ENCODE results near the gene RIPPLY3. TPM values are rescaled to one million over a fixed set of nuclear protein-coding genes. Genes with fewer than 3 reads are reported as not detected.
"Not testable (repeated sequence)": the region's sequence is repeated elsewhere in the genome, so short reads cannot be mapped to it uniquely, and the experiment has no call there.

RIPPLY3 gene
- total RNA-seq, 1 donor from 2014 or later = not detected

- Mint-ChIP-seq H3K36me3 (ENCODE audit: low read depth) (no peaks in the 10 kb centered on the region), H3K4me1 (ENCODE audit: low read depth) (peaks cover 5% of the 10 kb centered on the region), H3K9me3 (no peaks in the 10 kb centered on the region), H3K27me3 (ENCODE audit: low read depth) (peaks cover 2% of the 10 kb centered on the region), H3K27ac (no peak overlapping the region), H3K4me3 (ENCODE audit: low read depth) (no peak overlapping the region)
- intact Hi-C loops (cut with micrococcal nuclease) = no loop called here
- no peak for DNase-seq (ENCODE audit: low spot score)
Observed at GRCh38 chr21:37040212-37040611, 33.7 kb downstream of the RIPPLY3 start.

GRCh38 chr21:37041706-37042271, 35.3 kb downstream of the RIPPLY3 start:
- Mint-ChIP-seq H3K9me3 (no peaks in the 10 kb centered on the region), H3K27me3 (ENCODE audit: low read depth) (peaks cover 2% of the 10 kb centered on the region), H3K4me1 (ENCODE audit: low read depth) (peaks cover 9% of the 10 kb centered on the region), H3K4me3 (ENCODE audit: low read depth) (no peak overlapping the region), H3K27ac (no peak overlapping the region), H3K36me3 (ENCODE audit: low read depth) (no peaks in the 10 kb centered on the region)
- intact Hi-C loops (cut with micrococcal nuclease) = no loop called here
- no peak for DNase-seq (ENCODE audit: low spot score)

DNA sequence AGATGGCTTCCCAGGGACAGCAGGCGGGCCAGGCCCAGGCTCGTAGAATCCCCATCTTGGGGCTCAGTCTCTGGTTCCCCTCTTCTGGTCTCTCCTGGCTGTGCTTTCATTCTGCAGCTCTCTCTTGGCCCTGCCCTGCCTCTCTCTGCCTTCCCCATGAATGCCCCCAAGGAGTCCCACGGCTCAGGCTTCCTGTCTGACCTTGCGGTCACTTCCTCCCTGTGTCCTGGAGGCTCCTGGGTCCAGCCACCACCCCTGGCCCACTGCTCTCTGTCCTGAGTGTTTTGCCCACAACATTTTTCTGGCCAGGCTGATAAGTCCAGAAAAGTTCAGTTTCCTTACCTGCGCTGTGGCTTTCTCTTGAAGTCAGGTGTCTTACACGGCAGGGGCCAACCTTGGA, 37.3 kb downstream of the RIPPLY3 start:
- no peak for DNase-seq (ENCODE audit: low spot score)
- Mint-ChIP-seq H3K4me1 (ENCODE audit: low read depth) (peaks cover 9% of the 10 kb centered on the region), H3K4me3 (ENCODE audit: low read depth) (no peak overlapping the region), H3K9me3 (no peaks in the 10 kb centered on the region), H3K36me3 (ENCODE audit: low read depth) (no peaks in the 10 kb centered on the region), H3K27me3 (ENCODE audit: low read depth) (peaks cover 14% of the 10 kb centered on the region), H3K27ac (no peak overlapping the region)
- intact Hi-C loops (cut with micrococcal nuclease) = no loop called here

DNA sequence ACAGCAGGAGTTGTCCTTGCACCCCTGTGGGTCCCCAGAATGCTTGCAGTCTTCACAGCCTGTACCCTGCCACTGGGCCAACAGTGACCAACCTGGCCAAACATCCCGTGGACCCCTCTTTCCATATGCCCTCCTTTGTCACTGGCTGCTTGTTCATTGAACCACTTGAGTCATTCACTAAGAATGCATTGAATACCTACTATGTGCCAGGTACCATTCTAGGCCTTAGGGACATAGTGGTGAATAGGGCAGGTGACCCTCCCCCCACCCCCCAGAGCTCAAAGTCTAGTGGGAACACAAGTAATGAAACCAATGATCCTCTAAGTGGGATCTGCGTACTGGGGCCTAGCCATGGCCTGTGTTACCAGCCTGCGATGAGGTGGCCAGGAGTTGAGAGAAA, 38.1 kb downstream of the RIPPLY3 start:
- intact Hi-C loops (cut with micrococcal nuclease) = no loop called here
- no peak for DNase-seq (ENCODE audit: low spot score)
- no peak overlapping the region for H3K27ac Mint-ChIP-seq
- H3K36me3 Mint-ChIP-seq (ENCODE audit: low read depth) = no peaks in the 10 kb centered on the region
- no peaks in the 10 kb centered on the region for H3K9me3 Mint-ChIP-seq
- H3K4me3 Mint-ChIP-seq (ENCODE audit: low read depth) = no peak overlapping the region
- H3K27me3 Mint-ChIP-seq (ENCODE audit: low read depth) = peaks cover 20% of the 10 kb centered on the region
- H3K4me1 Mint-ChIP-seq (ENCODE audit: low read depth) = peaks cover 9% of the 10 kb centered on the region

- peaks cover 9% of the 10 kb centered on the region for H3K4me1 Mint-ChIP-seq (ENCODE audit: low read depth)
- H3K4me3 Mint-ChIP-seq (ENCODE audit: low read depth) = no peak overlapping the region
- no peaks in the 10 kb centered on the region for H3K36me3 Mint-ChIP-seq (ENCODE audit: low read depth)
- intact Hi-C loops (cut with micrococcal nuclease) = no loop called here
- no peaks in the 10 kb centered on the region for H3K9me3 Mint-ChIP-seq
- peaks cover 23% of the 10 kb centered on the region for H3K27me3 Mint-ChIP-seq (ENCODE audit: low read depth)
- DNase-seq (ENCODE audit: low spot score) = no peak
- no peak overlapping the region for H3K27ac Mint-ChIP-seq
Observed at GRCh38 chr21:37045149-37045548, 38.6 kb downstream of the RIPPLY3 start.

DNA sequence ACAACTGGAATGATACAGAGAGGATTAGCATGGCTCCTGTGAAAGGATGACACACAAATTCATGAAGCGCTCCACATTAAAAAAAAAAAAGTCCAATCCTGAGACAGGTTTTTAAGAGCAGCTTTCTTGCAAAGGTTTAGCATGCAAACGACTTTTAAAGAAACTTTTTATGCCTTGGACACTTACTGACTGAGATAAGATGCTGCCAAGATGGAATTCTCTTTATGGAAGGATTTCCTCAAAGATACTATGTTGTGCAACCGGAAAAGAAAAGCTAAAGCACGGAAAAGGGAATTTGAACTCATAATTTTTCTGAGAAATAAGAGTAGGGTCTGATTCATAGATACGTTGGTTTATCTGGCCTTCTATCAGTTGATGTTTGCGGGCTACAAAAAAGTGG, 39.1 kb downstream of the RIPPLY3 start:
- Mint-ChIP-seq H3K27me3 (ENCODE audit: low read depth) (peaks cover 23% of the 10 kb centered on the region), H3K36me3 (ENCODE audit: low read depth) (no peaks in the 10 kb centered on the region), H3K4me1 (ENCODE audit: low read depth) (peaks cover 9% of the 10 kb centered on the region), H3K4me3 (ENCODE audit: low read depth) (no peak overlapping the region), H3K27ac (no peak overlapping the region), H3K9me3 (no peaks in the 10 kb centered on the region)
- DNase-seq (ENCODE audit: low spot score) = no peak
- intact Hi-C loops (cut with micrococcal nuclease) = no loop called here

DNA sequence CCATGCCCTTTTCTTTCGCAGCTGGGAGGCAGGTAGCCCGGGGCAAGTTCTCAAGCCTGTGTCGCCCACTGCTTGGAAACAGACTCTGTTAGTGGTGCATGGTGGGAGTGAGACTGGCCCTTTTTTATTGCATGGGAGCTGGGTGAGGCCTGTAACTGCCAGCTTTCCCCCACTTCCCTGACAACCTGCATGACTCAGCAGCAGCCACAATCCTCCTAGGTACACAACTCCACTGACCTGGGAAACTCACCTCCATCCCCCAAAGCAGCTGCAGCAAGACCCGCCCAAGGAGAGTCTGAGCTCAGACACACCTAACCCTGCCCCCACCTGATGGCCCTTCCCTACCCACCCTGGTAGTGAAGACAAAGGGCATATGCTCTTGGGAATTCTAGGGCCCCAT, 40.6 kb downstream of the RIPPLY3 start:
- no peak overlapping the region for H3K27ac Mint-ChIP-seq
- H3K4me1 Mint-ChIP-seq (ENCODE audit: low read depth) = peaks cover 9% of the 10 kb centered on the region
- no peaks in the 10 kb centered on the region for H3K9me3 Mint-ChIP-seq
- no peak overlapping the region for H3K4me3 Mint-ChIP-seq (ENCODE audit: low read depth)
- H3K36me3 Mint-ChIP-seq (ENCODE audit: low read depth) = no peaks in the 10 kb centered on the region
- no peak for DNase-seq (ENCODE audit: low spot score)
- intact Hi-C loops (cut with micrococcal nuclease) = no loop called here
- H3K27me3 Mint-ChIP-seq (ENCODE audit: low read depth) = peaks cover 23% of the 10 kb centered on the region

GRCh38 chr21:37049741-37050140, 43.2 kb downstream of the RIPPLY3 start:
- H3K9me3 Mint-ChIP-seq; H3K27ac Mint-ChIP-seq; H3K4me3 Mint-ChIP-seq (ENCODE audit: low read depth); H3K36me3 Mint-ChIP-seq (ENCODE audit: low read depth); DNase-seq (ENCODE audit: low spot score); H3K4me1 Mint-ChIP-seq (ENCODE audit: low read depth); intact Hi-C loops (cut with micrococcal nuclease): not testable (repeated sequence)
- peaks cover 26% of the 10 kb centered on the region for H3K27me3 Mint-ChIP-seq (ENCODE audit: low read depth)

GRCh38 chr21:37055271-37055855, 48.9 kb downstream of the RIPPLY3 start:
- Mint-ChIP-seq H3K4me1 (ENCODE audit: low read depth) (no peaks in the 10 kb centered on the region), H3K9me3 (no peaks in the 10 kb centered on the region), H3K36me3 (ENCODE audit: low read depth) (no peaks in the 10 kb centered on the region), H3K27ac (no peak overlapping the region), H3K4me3 (ENCODE audit: low read depth) (no peak overlapping the region), H3K27me3 (ENCODE audit: low read depth) (peaks cover 10% of the 10 kb centered on the region)
- intact Hi-C loops (cut with micrococcal nuclease) = no loop called here
- DNase-seq (ENCODE audit: low spot score) = no peak

GRCh38 chr21:37057614-37058013, 51.1 kb downstream of the RIPPLY3 start:
- Mint-ChIP-seq H3K9me3 (no peaks in the 10 kb centered on the region), H3K4me1 (ENCODE audit: low read depth) (no peaks in the 10 kb centered on the region), H3K27ac (no peak overlapping the region), H3K27me3 (ENCODE audit: low read depth) (peaks cover 10% of the 10 kb centered on the region), H3K36me3 (ENCODE audit: low read depth) (no peaks in the 10 kb centered on the region), H3K4me3 (ENCODE audit: low read depth) (no peak overlapping the region)
- no peak for DNase-seq (ENCODE audit: low spot score)
- intact Hi-C loops (cut with micrococcal nuclease) = no loop called here

- Mint-ChIP-seq H3K4me1 (ENCODE audit: low read depth) (no peaks in the 10 kb centered on the region), H3K9me3 (no peaks in the 10 kb centered on the region), H3K27ac (no peak overlapping the region), H3K4me3 (ENCODE audit: low read depth) (no peak overlapping the region), H3K36me3 (ENCODE audit: low read depth) (no peaks in the 10 kb centered on the region), H3K27me3 (ENCODE audit: low read depth) (peaks cover 10% of the 10 kb centered on the region)
- intact Hi-C loops (cut with micrococcal nuclease) = no loop called here
- no peak for DNase-seq (ENCODE audit: low spot score)
Observed at GRCh38 chr21:37058261-37058660, 51.8 kb downstream of the RIPPLY3 start.

DNA sequence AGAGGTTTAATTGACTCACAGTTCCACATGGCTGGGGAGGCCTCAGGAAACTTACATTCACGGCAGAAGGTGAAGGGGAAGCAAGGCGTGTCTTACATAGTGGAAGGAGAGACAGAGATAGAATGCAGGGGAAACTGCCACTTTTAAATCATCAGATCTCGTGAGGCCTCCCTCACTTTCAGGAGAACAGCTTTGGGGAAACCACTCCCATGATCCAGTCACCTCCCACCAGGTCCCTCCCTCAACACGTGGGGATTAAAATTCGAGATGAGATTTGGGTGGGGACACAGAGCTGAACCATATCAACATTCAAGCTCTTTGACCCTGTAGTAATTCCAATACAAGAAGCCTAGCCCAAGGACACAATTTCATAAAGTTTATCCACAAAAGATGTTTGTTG, 52.7 kb downstream of the RIPPLY3 start:
- H3K36me3 Mint-ChIP-seq (ENCODE audit: low read depth) = no peaks in the 10 kb centered on the region
- no peaks in the 10 kb centered on the region for H3K9me3 Mint-ChIP-seq
- no peak for DNase-seq (ENCODE audit: low spot score)
- intact Hi-C loops (cut with micrococcal nuclease) = no loop called here
- H3K27me3 Mint-ChIP-seq (ENCODE audit: low read depth) = peaks cover 10% of the 10 kb centered on the region
- H3K27ac Mint-ChIP-seq = no peak overlapping the region
- no peaks in the 10 kb centered on the region for H3K4me1 Mint-ChIP-seq (ENCODE audit: low read depth)
- H3K4me3 Mint-ChIP-seq (ENCODE audit: low read depth) = no peak overlapping the region

DNA sequence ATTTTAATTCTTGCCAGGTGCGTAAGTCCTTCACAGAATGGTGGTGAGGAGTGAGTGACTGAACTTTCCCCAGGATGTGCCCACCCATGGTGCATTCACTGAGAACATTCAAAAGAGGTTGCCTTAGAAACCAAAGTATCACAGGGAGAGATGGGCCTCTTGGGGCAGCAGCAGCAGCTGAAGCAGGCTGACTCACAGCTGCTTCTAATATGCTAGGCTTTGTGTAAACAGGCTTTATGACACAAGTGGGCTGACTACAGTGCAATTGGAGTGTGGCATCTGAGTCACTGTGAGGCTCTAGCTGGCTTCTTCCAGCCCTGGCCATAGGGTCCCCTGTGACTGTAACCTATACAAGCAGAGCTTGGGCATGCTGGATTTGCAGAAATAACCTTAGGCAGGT, 53.8 kb downstream of the RIPPLY3 start:
- no peak for DNase-seq (ENCODE audit: low spot score)
- H3K4me3 Mint-ChIP-seq (ENCODE audit: low read depth) = no peak overlapping the region
- no peaks in the 10 kb centered on the region for H3K4me1 Mint-ChIP-seq (ENCODE audit: low read depth)
- peaks cover 4% of the 10 kb centered on the region for H3K27me3 Mint-ChIP-seq (ENCODE audit: low read depth)
- H3K36me3 Mint-ChIP-seq (ENCODE audit: low read depth) = no peaks in the 10 kb centered on the region
- intact Hi-C loops (cut with micrococcal nuclease) = no loop called here
- no peaks in the 10 kb centered on the region for H3K9me3 Mint-ChIP-seq
- H3K27ac Mint-ChIP-seq = no peak overlapping the region

Data from activated T-helper 2 cell treated with anti-CD3 and anti-CD28 coated beads, Interferon-gamma antibody, Interleukin-2, Interleukin-4, amounts not matched to agents 10 μg/mL and 5 μg/mL and 100 μg/mL, durations not matched to agents 14 hours and 24 hours and 36 hours (primary cell).